ENCODE measurements around the gene MFSD1. TPM values are rescaled to one million over a fixed set of nuclear protein-coding genes. Genes with fewer than 3 reads are reported as not detected.

The MFSD1 gene
- total and polyA plus RNA-seq, 2 of the 13 experiments (the other 11 are each of a cell fraction or from before 2014, with no cell fraction given): 17.3 to 37.9 TPM

DNA sequence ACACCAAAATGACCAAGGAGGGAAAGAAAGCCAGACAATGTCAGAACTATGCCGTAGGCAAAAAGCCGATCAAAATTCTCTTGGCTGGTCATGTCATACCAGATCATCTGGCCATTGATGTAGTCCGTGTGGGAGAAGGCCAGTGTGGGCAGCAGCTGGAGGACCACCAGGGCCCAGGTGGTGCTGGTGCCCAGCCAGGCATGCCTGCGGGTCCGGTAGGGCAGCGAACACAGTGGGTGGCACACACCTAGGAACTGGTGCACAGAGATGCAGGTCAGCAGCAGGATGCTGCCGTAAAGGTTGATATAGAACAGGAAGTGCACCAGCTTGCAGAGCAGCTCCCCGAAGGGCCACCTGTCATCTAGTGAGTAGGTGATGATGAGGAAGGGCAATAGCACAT lies 39.5 kb downstream of the MFSD1 start:
- peaks cover 6% of the 10 kb centered on the region for H3K4me1 ChIP-seq (ENCODE audit: insufficient read depth, low read length)
- FAIRE-seq (no peak), DNase-seq (ENCODE audit: low spot score) (no peak), ATAC-seq (no peak)
- no peak overlapping the region for H3K4me2 ChIP-seq (ENCODE audit: low read depth, low read length)
- POLR2A ChIA-PET: no interaction called here
- H3K79me2 ChIP-seq (ENCODE audit: insufficient read depth, low read length): no peaks in the 10 kb centered on the region
- no peaks in the 10 kb centered on the region for H3K36me3 ChIP-seq (replicated peaks in 1 of 2; ENCODE audit: control insufficient read depth in 1 of 2, insufficient read depth in 2 of 2, low read length in 2 of 2)
- no peak overlapping the region for H3K27ac ChIP-seq (ENCODE audit: extremely low read length, insufficient read depth, low read length)
- in situ Hi-C loops (cut with HindIII; ENCODE audit: extremely low pct_ligation_motif_present, low pct_unique_long_range_greater_than_20kb): loop anchor here (25.0 kb wide), 1 partner anchor 746 kb away; no protein-coding TSS in a partner anchor
- H3K9me3 ChIP-seq (ENCODE audit: low read length): no peaks in the 10 kb centered on the region
- WGBS (ENCODE audit: low lambda C conversion rate): 67% methylated on average over 6 of the region's 8 CpGs
- H3K4me3 ChIP-seq (replicated peaks in 1 of 3; ENCODE audit: insufficient read depth in 1 of 3, low read depth in 2 of 3, low read length in 3 of 3): no peak overlapping the region
- H3K9ac ChIP-seq (ENCODE audit: insufficient read depth, low read depth, low read length): no peak overlapping the region
- CTCF ChIA-PET (ENCODE audit: low intra/inter-chr PET ratio, low total read pairs): no interaction called here
- H4K20me1 ChIP-seq (ENCODE audit: insufficient read depth, low read length): no peaks in the 10 kb centered on the region
- BruUV-seq (replicated peaks): no TSS peak
- peaks cover 0 to 10% of the 10 kb centered on the region in 2 experiments; a peak in 2 of 5 replicates for H3K27me3 ChIP-seq (ENCODE audit: control insufficient read depth in 1 of 2, insufficient read depth in 2 of 2, low read length in 2 of 2)
- TF ChIP-seq PHF8 (CRISPR knock-in tag; IDR thresholded peaks at IDR 0.05) (no peak), CBFB (CRISPR knock-in tag; IDR thresholded peaks at IDR 0.05) (no peak), TFDP2 (CRISPR knock-in tag; IDR thresholded peaks at IDR 0.05) (no peak), FOXP1 (IDR thresholded peaks at IDR 0.05) (no peak), FOXP1 (CRISPR knock-in tag; IDR thresholded peaks at IDR 0.05) (no peak), ZNF564 (CRISPR knock-in tag; IDR thresholded peaks at IDR 0.05) (no peak), ZNF292 (CRISPR knock-in tag; IDR thresholded peaks at IDR 0.05; ENCODE audit: borderline replicate concordance, low read depth) (no peak), KLF11 (CRISPR knock-in tag; IDR thresholded peaks at IDR 0.05) (no peak), SMAD3 (CRISPR knock-in tag; IDR thresholded peaks at IDR 0.05) (no peak), ZNF891 (CRISPR knock-in tag; IDR thresholded peaks at IDR 0.05) (no peak), NR1H2 (CRISPR knock-in tag; IDR thresholded peaks at IDR 0.05; ENCODE audit: borderline replicate concordance, low read depth) (no peak), NCOA2 (CRISPR knock-in tag; IDR thresholded peaks at IDR 0.05) (no peak), CHD4 (IDR thresholded peaks at IDR 0.05; ENCODE audit: borderline replicate concordance, low read length) (no peak)
- TF ChIP-seq, protein P1, sequence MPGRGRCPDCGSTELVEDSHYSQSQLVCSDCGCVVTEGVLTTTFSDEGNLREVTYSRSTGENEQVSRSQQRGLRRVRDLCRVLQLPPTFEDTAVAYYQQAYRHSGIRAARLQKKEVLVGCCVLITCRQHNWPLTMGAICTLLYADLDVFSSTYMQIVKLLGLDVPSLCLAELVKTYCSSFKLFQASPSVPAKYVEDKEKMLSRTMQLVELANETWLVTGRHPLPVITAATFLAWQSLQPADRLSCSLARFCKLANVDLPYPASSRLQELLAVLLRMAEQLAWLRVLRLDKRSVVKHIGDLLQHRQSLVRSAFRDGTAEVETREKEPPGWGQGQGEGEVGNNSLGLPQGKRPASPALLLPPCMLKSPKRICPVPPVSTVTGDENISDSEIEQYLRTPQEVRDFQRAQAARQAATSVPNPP (CRISPR knock-in tag; IDR thresholded peaks at IDR 0.05): no peak
- TF ChIP-seq, protein P2, sequence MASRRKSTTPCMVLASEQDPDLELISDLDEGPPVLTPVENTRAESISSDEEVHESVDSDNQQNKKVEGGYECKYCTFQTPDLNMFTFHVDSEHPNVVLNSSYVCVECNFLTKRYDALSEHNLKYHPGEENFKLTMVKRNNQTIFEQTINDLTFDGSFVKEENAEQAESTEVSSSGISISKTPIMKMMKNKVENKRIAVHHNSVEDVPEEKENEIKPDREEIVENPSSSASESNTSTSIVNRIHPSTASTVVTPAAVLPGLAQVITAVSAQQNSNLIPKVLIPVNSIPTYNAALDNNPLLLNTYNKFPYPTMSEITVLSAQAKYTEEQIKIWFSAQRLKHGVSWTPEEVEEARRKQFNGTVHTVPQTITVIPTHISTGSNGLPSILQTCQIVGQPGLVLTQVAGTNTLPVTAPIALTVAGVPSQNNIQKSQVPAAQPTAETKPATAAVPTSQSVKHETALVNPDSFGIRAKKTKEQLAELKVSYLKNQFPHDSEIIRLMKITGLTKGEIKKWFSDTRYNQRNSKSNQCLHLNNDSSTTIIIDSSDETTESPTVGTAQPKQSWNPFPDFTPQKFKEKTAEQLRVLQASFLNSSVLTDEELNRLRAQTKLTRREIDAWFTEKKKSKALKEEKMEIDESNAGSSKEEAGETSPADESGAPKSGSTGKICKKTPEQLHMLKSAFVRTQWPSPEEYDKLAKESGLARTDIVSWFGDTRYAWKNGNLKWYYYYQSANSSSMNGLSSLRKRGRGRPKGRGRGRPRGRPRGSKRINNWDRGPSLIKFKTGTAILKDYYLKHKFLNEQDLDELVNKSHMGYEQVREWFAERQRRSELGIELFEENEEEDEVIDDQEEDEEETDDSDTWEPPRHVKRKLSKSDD (CRISPR knock-in tag; IDR thresholded peaks at IDR 0.05; ENCODE audit: low read depth): no peak
- intact Hi-C loops (cut with micrococcal nuclease; ENCODE audit: unreplicated experiment): no loop called here
- no peak overlapping the region for H2AFZ ChIP-seq (ENCODE audit: low read length)

Measured in HepG2 (cell line).